Mesendoderm (in vitro differentiated cells): ENCODE data around the gene MAST2.

Source experiments
- DNase-seq: peaks from one replicate; pipeline ENCODE4 v3.0.0; 2013
- H2AK5ac ChIP-seq: 2 replicates; pipeline ENCODE4 v1.6.1; 2013; ENCODE audit warnings: low read length, inconsistent platforms
- H2BK120ac ChIP-seq: 2 replicates; pipeline ENCODE4 v1.6.1; 2013; ENCODE audit warnings: low read depth, mild to moderate bottlenecking, low read length, moderate library complexity, mixed read lengths
- H2BK15ac ChIP-seq: replicated peaks from 2 replicates; pipeline ENCODE4 v1.6.1; 2013; ENCODE audit warnings: low read depth, mild to moderate bottlenecking, moderate library complexity
- H2BK5ac ChIP-seq: 2 replicates; pipeline ENCODE4 v1.6.1; 2013; ENCODE audit warnings: low read length, inconsistent platforms
- H3K18ac ChIP-seq: 2 replicates; pipeline ENCODE4 v1.6.1; 2013; ENCODE audit warnings: mild to moderate bottlenecking, low read length, mixed read lengths
- H3K23ac ChIP-seq: one replicate; pipeline ENCODE4 v1.6.1; 2013; ENCODE audit warnings: low read length
- H3K27ac ChIP-seq: 2 replicates; pipeline ENCODE4 v1.5.1; 2013; ENCODE audit warnings: low read depth, mild to moderate bottlenecking, inconsistent platforms, low read length, moderate library complexity
- H3K27me3 ChIP-seq: 2 replicates; pipeline ENCODE4 v1.6.1; 2013; ENCODE audit warnings: low read length, control low read depth, mild to moderate bottlenecking, inconsistent platforms; ENCODE audit not compliant: insufficient read depth, poor library complexity
- H3K36me3 ChIP-seq: 2 replicates; pipeline ENCODE4 v1.6.1; 2013; ENCODE audit warnings: low read length, inconsistent platforms; ENCODE audit not compliant: control insufficient read depth, insufficient read depth
- H3K4ac ChIP-seq: one replicate; pipeline ENCODE4 v1.6.1; 2013; ENCODE audit warnings: low read depth, mild to moderate bottlenecking, low read length, moderate library complexity
- H3K4me1 ChIP-seq: 2 replicates; pipeline ENCODE4 v1.6.1; 2013; ENCODE audit warnings: low read depth, low read length, inconsistent platforms; ENCODE audit not compliant: control insufficient read depth
- H3K4me2 ChIP-seq: 2 replicates; pipeline ENCODE4 v1.6.1; 2013; ENCODE audit warnings: low read length
- H3K4me3 ChIP-seq: 2 replicates; pipeline ENCODE4 v1.5.1; 2013; ENCODE audit warnings: mild to moderate bottlenecking, low read length
- H3K56ac ChIP-seq: one replicate; pipeline ENCODE4 v1.6.1; 2013; ENCODE audit warnings: low read length
- H3K79me1 ChIP-seq: 2 replicates; pipeline ENCODE4 v1.6.1; 2013; ENCODE audit warnings: low read length, inconsistent platforms
- H3K79me2 ChIP-seq: 2 replicates; pipeline ENCODE4 v1.6.1; 2013; ENCODE audit warnings: mild to moderate bottlenecking, low read length; ENCODE audit not compliant: control insufficient read depth, insufficient read depth
- H3K9ac ChIP-seq: 2 replicates; pipeline ENCODE4 v1.6.1; 2013; ENCODE audit warnings: low read length, inconsistent platforms
- H4K5ac ChIP-seq: one replicate; pipeline ENCODE4 v1.6.1; 2013; ENCODE audit warnings: low read length
- H4K8ac ChIP-seq: one replicate; pipeline ENCODE4 v1.6.1; 2013; ENCODE audit warnings: low read depth, mild to moderate bottlenecking, control low read depth, low read length, moderate library complexity
- WGBS: extraction: QIAGEN DNeasy Blood & Tissue Kit; methylation state at CpG from one replicate; pipeline ENCODE4 v1.1.7; 2013; ENCODE audit warnings: low lambda C conversion rate, missing lambda C conversion rate; ENCODE audit not compliant: insufficient coverage; ENCODE audit errors: extremely low coverage; 5-methylcytosine and 5-hydroxymethylcytosine counted together

Gene MAST2

GRCh38 chr1:45887156-45887842 lies 83.9 kb downstream of the MAST2 start:
- no CpG with 5 or more reads among the region's 1 CpG for WGBS
- no peak for DNase-seq

GRCh38 chr1:45890078-45890477 lies 86.7 kb downstream of the MAST2 start:
- H4K8ac ChIP-seq: no peak overlapping the region
- H3K4me2 ChIP-seq: no peak overlapping the region
- no peak overlapping the region for H2BK5ac ChIP-seq
- no peak overlapping the region for H3K9ac ChIP-seq
- no peak overlapping the region for H3K4ac ChIP-seq
- H2BK120ac ChIP-seq: no peak overlapping the region
- H3K4me3 ChIP-seq: no peak overlapping the region
- H2BK15ac ChIP-seq: no peak overlapping the region
- no peaks in the 10 kb centered on the region for H3K36me3 ChIP-seq
- no peaks in the 10 kb centered on the region for H3K79me2 ChIP-seq
- H3K27ac ChIP-seq: no peak overlapping the region
- no peak overlapping the region for H3K56ac ChIP-seq
- H3K79me1 ChIP-seq: no peaks in the 10 kb centered on the region
- no peak overlapping the region for H3K23ac ChIP-seq
- H4K5ac ChIP-seq: no peak overlapping the region
- H3K4me1 ChIP-seq: no peaks in the 10 kb centered on the region
- WGBS: no CpG with 5 or more reads among the region's 2 CpGs
- no peaks in the 10 kb centered on the region for H3K27me3 ChIP-seq
- no peak overlapping the region for H2AK5ac ChIP-seq
- H3K18ac ChIP-seq: no peak overlapping the region
- no peak for DNase-seq

More at GRCh38 chr1:45887156-45887842, 83.9 kb downstream of the MAST2 start:
- no peak overlapping the region for H3K4ac ChIP-seq
- H3K36me3 ChIP-seq: no peaks in the 10 kb centered on the region
- no peak overlapping the region for H3K9ac ChIP-seq
- no peak overlapping the region for H3K4me3 ChIP-seq
- no peak overlapping the region for H2BK15ac ChIP-seq
- no peak overlapping the region for H3K27ac ChIP-seq
- no peak overlapping the region for H4K8ac ChIP-seq
- no peak overlapping the region for H2BK5ac ChIP-seq
- no peak overlapping the region for H4K5ac ChIP-seq
- no peak overlapping the region for H2AK5ac ChIP-seq
- H3K56ac ChIP-seq: no peak overlapping the region
- H3K4me2 ChIP-seq: no peak overlapping the region
- no peak overlapping the region for H3K18ac ChIP-seq
- H3K79me1 ChIP-seq: peaks cover 1% of the 10 kb centered on the region
- H3K4me1 ChIP-seq: peaks cover 1% of the 10 kb centered on the region
- H2BK120ac ChIP-seq: no peak overlapping the region
- no peak overlapping the region for H3K23ac ChIP-seq
- no peaks in the 10 kb centered on the region for H3K79me2 ChIP-seq
- no peaks in the 10 kb centered on the region for H3K27me3 ChIP-seq

GRCh38 chr1:45891087-45891486 lies 87.7 kb downstream of the MAST2 start:
- Histone ChIP-seq H3K27ac (no peak overlapping the region), H2BK120ac (no peak overlapping the region)

GRCh38 chr1:45892068-45892785 lies 88.8 kb downstream of the MAST2 start:
- H2BK120ac ChIP-seq: no peak overlapping the region
- no peak overlapping the region for H3K56ac ChIP-seq
- H3K27ac ChIP-seq: no peak overlapping the region
- H2AK5ac ChIP-seq: no peak overlapping the region
- no peaks in the 10 kb centered on the region for H3K27me3 ChIP-seq
- DNase-seq: no peak
- no peak overlapping the region for H3K4ac ChIP-seq
- H4K8ac ChIP-seq: no peak overlapping the region
- H2BK5ac ChIP-seq: no peak overlapping the region
- H3K79me1 ChIP-seq: no peaks in the 10 kb centered on the region
- H3K9ac ChIP-seq: no peak overlapping the region
- H3K18ac ChIP-seq: no peak overlapping the region
- no peak overlapping the region for H2BK15ac ChIP-seq
- no peaks in the 10 kb centered on the region for H3K4me1 ChIP-seq
- H3K79me2 ChIP-seq: no peaks in the 10 kb centered on the region
- H3K36me3 ChIP-seq: no peaks in the 10 kb centered on the region
- H3K4me2 ChIP-seq: no peak overlapping the region
- no peak overlapping the region for H3K4me3 ChIP-seq
- no peak overlapping the region for H3K23ac ChIP-seq
- 100% methylated on average over 3 of the region's 6 CpGs for WGBS
- H4K5ac ChIP-seq: no peak overlapping the region

More at GRCh38 chr1:45891087-45891486, 87.7 kb downstream of the MAST2 start:
- H4K8ac ChIP-seq: no peak overlapping the region
- no peak overlapping the region for H2BK5ac ChIP-seq
- no CpG with 5 or more reads among the region's 2 CpGs for WGBS
- H3K23ac ChIP-seq: no peak overlapping the region
- H3K4ac ChIP-seq: no peak overlapping the region
- H3K79me1 ChIP-seq: no peaks in the 10 kb centered on the region
- no peak overlapping the region for H3K18ac ChIP-seq
- no peak overlapping the region for H3K4me3 ChIP-seq
- no peak overlapping the region for H2BK15ac ChIP-seq
- no peak for DNase-seq
- H3K56ac ChIP-seq: no peak overlapping the region
- no peak overlapping the region for H2AK5ac ChIP-seq
- H3K27me3 ChIP-seq: no peaks in the 10 kb centered on the region
- H4K5ac ChIP-seq: no peak overlapping the region
- H3K9ac ChIP-seq: no peak overlapping the region
- H3K4me2 ChIP-seq: no peak overlapping the region
- H3K79me2 ChIP-seq: no peaks in the 10 kb centered on the region
- H3K4me1 ChIP-seq: no peaks in the 10 kb centered on the region
- no peaks in the 10 kb centered on the region for H3K36me3 ChIP-seq

GRCh38 chr1:45894331-45894730 lies 90.9 kb downstream of the MAST2 start:
- no CpG with 5 or more reads among the region's 4 CpGs for WGBS
- Histone ChIP-seq H3K9ac (no peak overlapping the region), H3K56ac (no peak overlapping the region), H2AK5ac (no peak overlapping the region), H3K23ac (no peak overlapping the region), H3K27me3 (no peaks in the 10 kb centered on the region), H3K4me2 (no peak overlapping the region), H3K27ac (no peak overlapping the region), H4K5ac (no peak overlapping the region), H2BK5ac (no peak overlapping the region), H2BK15ac (no peak overlapping the region), H3K79me1 (no peaks in the 10 kb centered on the region), H3K18ac (no peak overlapping the region), H3K4me1 (no peaks in the 10 kb centered on the region), H3K4me3 (no peak overlapping the region), H2BK120ac (no peak overlapping the region), H3K79me2 (no peaks in the 10 kb centered on the region), H4K8ac (no peak overlapping the region), H3K4ac (no peak overlapping the region), H3K36me3 (no peaks in the 10 kb centered on the region)
- DNase-seq: no peak
